Retina (tissue), 1 donor: Measurements from ENCODE around the gene CYP4F11.

Experiments used
- DNase-seq: peaks from one replicate; pipeline ENCODE4 v3.0.0-alpha.2; 2016

The CYP4F11 gene

DNA sequence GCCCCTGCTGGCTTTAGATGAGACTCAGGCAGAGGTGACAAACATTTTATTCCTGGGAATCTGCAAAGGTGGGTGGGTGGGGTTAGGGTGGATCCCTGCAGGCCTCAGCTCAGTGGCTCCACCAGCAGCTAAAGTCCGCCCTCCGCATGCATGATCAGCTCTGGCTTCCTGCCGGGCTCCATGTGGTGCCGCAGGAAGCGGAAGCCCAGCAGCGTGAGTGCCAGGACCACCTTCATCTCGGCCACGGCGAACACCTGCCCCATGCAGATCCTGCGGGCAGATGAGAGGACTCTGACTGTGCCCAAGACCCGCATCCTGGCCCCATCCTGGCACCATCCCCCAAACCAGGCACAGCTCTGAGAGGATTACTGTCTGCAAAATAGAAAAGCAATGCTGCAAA, 62.8 kb downstream of the CYP4F11 start:
- DNase-seq = no peak

DNA sequence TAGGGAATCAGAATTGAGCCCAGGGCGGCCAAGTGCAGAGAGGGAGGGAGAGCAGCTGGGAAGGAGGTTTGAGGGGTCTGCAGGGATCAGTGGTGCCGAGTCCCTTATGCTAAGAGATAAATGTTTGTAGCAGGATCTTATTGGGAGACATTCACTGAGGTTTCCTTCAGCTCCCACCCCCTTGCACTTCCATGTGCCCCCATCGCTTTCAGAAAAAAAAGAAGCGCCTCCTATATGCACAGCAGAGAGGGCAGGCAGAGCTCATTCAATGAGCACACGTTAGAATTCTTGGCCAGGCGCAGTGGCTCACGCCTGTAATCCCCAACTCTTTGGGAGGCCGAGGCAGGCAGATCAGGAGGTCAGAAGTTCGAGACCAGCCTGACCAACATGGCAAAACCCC, 64.5 kb downstream of the CYP4F11 start:
- DNase-seq = no peak

DNA sequence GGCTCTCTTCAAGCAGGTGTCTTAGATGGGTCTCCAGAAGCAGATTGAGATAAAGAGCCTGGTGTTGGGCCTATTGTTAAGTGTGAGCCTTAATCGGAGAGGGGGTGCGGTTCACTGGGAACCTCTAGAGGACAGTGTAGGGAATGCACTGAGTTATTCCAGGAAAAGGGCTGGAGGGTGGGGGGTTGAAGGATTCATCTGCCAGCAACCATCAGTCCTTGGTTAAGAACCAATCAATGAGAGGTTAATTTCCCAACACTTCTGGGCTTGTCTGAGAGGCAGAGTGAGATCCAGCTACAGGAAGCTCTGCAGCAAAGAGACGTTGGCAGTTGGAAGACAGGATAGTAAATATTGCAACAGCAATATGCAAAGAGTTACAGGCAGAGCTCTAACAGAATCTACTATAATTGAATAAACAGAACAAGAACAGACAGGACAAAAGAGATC, 65.2 kb downstream of the CYP4F11 start:
- DNase-seq = peak; percentile 51

DNA sequence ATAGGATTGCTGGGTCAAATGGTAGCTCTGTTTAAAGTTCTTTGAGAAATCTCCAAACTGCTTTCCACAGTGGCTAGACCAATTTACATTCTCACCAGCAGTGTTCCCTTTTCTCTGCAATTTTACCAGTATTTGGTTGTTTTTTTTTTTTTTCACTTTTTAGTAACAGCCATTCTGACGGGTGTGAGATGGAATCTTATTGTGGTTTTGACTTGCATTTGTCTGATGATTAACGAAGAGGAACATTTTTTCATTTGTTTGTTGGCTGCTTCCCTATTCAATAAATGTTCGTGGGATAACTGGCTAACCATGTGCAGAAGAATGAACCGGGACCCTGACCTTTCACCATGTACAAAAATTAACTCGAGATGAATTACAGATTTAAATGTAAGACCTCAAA, 67.7 kb downstream of the CYP4F11 start:
- no peak for DNase-seq

DNA sequence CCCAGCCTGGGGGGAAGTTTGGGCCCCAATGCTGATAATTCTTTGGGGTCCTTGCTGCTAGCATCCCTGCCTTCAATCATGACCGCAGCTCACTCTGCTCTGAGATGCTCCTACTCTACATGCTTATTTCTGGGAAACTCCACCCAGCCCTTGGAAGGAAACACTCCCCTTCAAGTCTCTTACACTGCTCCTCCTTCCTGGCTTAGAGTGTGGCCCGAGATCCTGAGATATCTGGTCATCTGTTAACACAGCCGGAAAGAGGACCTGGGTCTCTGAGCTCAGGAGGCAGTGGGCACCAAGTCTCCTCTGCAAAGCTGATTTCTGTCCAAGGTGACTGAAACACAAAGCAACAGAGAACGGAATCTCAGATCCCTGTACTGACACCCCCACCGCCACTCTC, 69.5 kb downstream of the CYP4F11 start:
- DNase-seq = no peak

DNA sequence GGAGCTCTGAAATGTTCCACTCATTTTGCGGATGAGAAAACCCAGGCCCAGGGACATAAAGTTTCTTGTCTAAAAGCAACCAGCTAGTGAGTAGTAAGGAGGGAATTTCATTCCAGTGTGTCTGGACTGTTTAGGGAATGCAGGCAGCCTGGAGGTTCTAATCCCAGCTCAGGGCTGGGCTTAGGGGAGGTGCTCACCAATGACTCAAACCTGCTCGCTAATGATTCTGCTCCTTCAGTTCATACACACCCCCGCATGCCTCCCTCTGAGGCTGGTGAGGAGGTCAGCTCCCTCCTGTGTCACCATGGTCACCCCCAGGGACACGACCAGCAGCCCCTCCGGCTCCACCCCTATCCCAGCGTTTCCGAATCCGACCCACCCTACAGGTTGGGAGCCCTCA, 71.1 kb downstream of the CYP4F11 start:
- no peak for DNase-seq

DNA sequence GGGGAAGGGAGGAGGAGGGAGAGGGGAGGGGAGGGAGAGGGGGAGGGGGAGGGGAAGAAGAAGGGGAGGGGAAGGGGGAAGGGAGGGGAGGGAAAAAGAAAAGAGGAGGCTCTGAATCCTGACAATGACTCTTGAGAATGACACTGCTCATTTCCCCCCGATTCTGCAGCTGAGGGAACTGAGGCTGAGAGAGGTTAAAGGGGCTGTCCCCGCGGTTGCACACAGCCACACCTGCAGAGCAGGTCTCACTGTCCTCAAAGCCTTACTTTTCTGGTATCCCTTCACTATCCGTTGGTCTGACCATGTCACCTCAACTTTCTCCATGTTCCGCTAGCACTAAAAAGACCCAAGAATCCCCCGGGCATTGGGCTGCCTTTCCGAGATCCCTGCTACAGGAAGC, 71.9 kb downstream of the CYP4F11 start:
- no peak for DNase-seq
